Kidney (tissue), 14 donors: Measurements from ENCODE around the gene ACOT12. TPM values are rescaled to one million over a fixed set of nuclear protein-coding genes. Genes with fewer than 3 reads are reported as not detected.
"Not testable (repeated sequence)": the region's sequence is repeated elsewhere in the genome, so short reads cannot be mapped to it uniquely, and the experiment has no call there.

Experiments
- DNase-seq, 5 donors: peaks; one replicate each; pipeline ENCODE4 v3.0.0-alpha.2; 2013 to 2020
- FAIRE-seq: peaks from 2 replicates; lab custom pipeline; 2012; peaks lifted over from hg19 to GRCh38; lab: Jason Lieb, UNC
- H3K27ac ChIP-seq, 2 donors: one replicate each; pipeline ENCODE4 v1.7.0; 2013; ENCODE audit warnings: low read depth in 2 of 2, low read length in 2 of 2, inconsistent platforms in 1 of 2
- H3K27me3 ChIP-seq: one replicate; pipeline ENCODE4 v1.7.1; 2013; ENCODE audit warnings: low read length, inconsistent platforms; ENCODE audit not compliant: control insufficient read depth, insufficient read depth
- H3K36me3 ChIP-seq, 3 donors: one replicate each; pipeline versions ENCODE4 v1.7.0 to v1.7.1; 2013; ENCODE audit warnings: low read length in 3 of 3, control low read depth in 1 of 3, inconsistent platforms in 1 of 3; ENCODE audit not compliant: insufficient read depth in 3 of 3, control insufficient read depth in 2 of 3
- H3K4me1 ChIP-seq, 3 donors: one replicate each; pipeline versions ENCODE4 v1.7.0 to v1.7.1; 2013; ENCODE audit warnings: low read length in 3 of 3, inconsistent platforms in 1 of 3, low read depth in 1 of 3; ENCODE audit not compliant: control insufficient read depth in 2 of 3, insufficient read depth in 2 of 3
- H3K4me3 ChIP-seq, 3 donors: one replicate each; pipeline versions ENCODE4 v1.7.0 to v1.8.1; 2013; ENCODE audit warnings: low read length in 3 of 3, control low read depth in 1 of 3, inconsistent platforms in 1 of 3
- H3K9ac ChIP-seq, 3 donors: one replicate each; pipeline versions ENCODE4 v1.7.0 to v1.7.1; 2013; ENCODE audit warnings: low read length in 3 of 3, control low read depth in 1 of 3, inconsistent platforms in 1 of 3
- H3K9me3 ChIP-seq, 3 donors: one replicate each; pipeline versions ENCODE4 v1.7.0 to v1.7.1; 2013; ENCODE audit warnings: low read length in 3 of 3, control low read depth in 1 of 3, inconsistent platforms in 1 of 3; ENCODE audit not compliant: control insufficient read depth in 2 of 3, insufficient read depth in 1 of 3
- intact Hi-C: fragments of 100-400 bp; cut with DNase I; formaldehyde crosslinking; loops from one replicate; pipeline ENCODE4 v1.11.1; 2022
- polyA plus RNA-seq: library from polyadenylated mRNA; stranded (reverse); fragments of 350-450 nt; fragmentation: Illumina TruSeq; extraction: RNeasy Lipid Tissue Mini Kit (QIAGEN cat#74804); gene quantifications from one replicate; pipeline ENCODE4 v1.2.3, GENCODE V29; 2014; ENCODE audit warnings: low read depth, low replicate concordance; ENCODE audit not compliant: insufficient read depth
- total RNA-seq: library from RNA; stranded (reverse); fragmentation: NEBNext Ultra II Directional; extraction: Animal tissue kit (Norgen Biotek cat#: 25700); gene quantifications from one replicate; pipeline ENCODE4 v1.2.1, GENCODE V29; 2021
- TF ChIP-seq, protein P1 (sequence below): IDR thresholded peaks from 3 replicates; pipeline ENCODE4 v1.5.1; 2012; ENCODE audit warnings: mild to moderate bottlenecking, moderate library complexity, borderline replicate concordance; ENCODE audit not compliant: insufficient read depth; ENCODE audit errors: extremely low read depth
- donor health status: control.
- donor health status: control.
- donor health status: control.
- donor health status: control.
- donor health status: control.
- donor health status: DM: yes; HTN: yes; CAD: no.
- donor health status: Normal renal cell carcinoma (clear cell type).

The ACOT12 gene
- total and polyA plus RNA-seq, 2 donors from 2014 or later: 2.2 TPM; not detected in 1

DNA sequence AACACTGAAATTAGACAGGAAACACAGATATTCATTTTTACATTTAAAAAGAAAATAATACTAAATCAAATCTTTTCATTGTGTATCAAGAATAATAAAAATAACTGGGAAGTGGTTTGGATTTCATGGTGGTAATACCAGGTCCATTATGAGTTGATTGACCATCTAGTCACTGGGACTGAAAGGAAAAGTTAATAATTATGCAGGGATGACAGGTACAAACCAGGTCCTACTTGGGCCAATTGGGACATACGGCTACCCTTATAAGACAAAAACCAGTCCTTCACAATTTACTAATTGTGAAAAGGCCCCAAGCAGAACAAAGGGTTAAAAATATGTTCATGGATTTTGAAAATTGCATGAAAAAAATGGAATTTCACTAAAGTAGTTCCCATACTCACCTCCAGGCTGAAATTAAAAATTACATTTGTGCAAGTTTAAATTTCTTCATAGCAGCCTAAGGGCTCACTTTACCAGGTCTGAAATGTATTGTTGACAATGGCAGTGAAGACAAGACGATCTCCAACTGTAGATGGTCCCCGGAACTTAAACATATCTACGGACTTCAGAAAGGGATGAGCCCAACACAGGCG lies 48.4 kb downstream of the ACOT12 start:
- TF ChIP-seq, protein P1, sequence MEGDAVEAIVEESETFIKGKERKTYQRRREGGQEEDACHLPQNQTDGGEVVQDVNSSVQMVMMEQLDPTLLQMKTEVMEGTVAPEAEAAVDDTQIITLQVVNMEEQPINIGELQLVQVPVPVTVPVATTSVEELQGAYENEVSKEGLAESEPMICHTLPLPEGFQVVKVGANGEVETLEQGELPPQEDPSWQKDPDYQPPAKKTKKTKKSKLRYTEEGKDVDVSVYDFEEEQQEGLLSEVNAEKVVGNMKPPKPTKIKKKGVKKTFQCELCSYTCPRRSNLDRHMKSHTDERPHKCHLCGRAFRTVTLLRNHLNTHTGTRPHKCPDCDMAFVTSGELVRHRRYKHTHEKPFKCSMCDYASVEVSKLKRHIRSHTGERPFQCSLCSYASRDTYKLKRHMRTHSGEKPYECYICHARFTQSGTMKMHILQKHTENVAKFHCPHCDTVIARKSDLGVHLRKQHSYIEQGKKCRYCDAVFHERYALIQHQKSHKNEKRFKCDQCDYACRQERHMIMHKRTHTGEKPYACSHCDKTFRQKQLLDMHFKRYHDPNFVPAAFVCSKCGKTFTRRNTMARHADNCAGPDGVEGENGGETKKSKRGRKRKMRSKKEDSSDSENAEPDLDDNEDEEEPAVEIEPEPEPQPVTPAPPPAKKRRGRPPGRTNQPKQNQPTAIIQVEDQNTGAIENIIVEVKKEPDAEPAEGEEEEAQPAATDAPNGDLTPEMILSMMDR: no peak
- Histone ChIP-seq H3K4me3 (no peak overlapping the region), H3K9ac (no peak overlapping the region), H3K27ac (no peak overlapping the region), H3K27me3 (no peaks in the 10 kb centered on the region), H3K36me3 (no peaks in the 10 kb centered on the region), H3K4me1 (peaks cover 0 to 6% (median 0%) of the 10 kb centered on the region in 3 donors), H3K9me3 (no peaks in the 10 kb centered on the region)
- intact Hi-C loops: no loop called here
- FAIRE-seq: no peak
- no peak for DNase-seq

DNA sequence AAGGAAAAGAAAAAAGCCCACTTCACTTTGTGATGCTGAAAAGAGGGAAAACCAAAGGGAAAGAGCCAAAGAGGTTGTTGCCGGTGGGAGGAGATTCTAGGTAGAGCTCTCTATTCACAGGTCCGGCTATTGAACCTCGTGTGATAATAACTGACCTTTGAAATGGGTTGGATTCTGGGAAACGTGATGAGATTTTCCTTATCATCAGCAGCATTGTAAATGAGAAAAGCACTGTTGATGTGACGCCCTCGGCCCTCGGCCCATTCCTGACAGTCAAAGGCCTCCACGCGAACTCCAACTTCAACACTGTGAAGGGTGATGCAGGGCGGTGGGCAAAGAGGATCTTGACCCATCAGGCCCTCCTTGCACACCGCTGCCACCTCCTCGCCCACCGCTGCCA lies 49.2 kb downstream of the ACOT12 start:
- Histone ChIP-seq H3K27me3 (no peaks in the 10 kb centered on the region), H3K4me1 (peaks cover 0 to 6% (median 0%) of the 10 kb centered on the region in 3 donors), H3K4me3 (no peak overlapping the region), H3K27ac (no peak overlapping the region), H3K9me3 (no peaks in the 10 kb centered on the region), H3K9ac (no peak overlapping the region), H3K36me3 (no peaks in the 10 kb centered on the region)
- no peak for DNase-seq
- intact Hi-C loops: no loop called here
- TF ChIP-seq, protein P1: no peak
- no peak for FAIRE-seq

DNA sequence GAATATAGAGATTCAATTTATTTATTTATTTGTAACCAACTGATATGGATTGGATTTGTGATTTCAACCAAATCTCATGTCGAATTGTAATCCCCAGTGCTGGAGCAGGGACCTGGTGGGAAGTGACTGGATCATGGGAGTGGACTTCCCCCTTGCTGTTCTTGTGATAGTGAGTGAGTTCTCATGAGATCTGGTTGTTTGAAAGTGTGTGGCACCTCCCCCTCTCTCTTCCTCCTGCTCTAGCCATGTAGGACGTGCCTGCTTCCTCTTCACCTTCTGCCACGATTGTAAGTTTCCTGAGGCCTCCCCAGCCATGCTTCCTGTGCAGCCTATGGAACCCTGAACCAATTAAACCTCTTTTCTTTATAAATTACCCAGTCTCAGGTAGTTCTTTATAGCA lies 55.7 kb downstream of the ACOT12 start:
- DNase-seq, H3K9me3 ChIP-seq, H3K36me3 ChIP-seq, H3K9ac ChIP-seq, intact Hi-C loops, H3K27ac ChIP-seq, H3K27me3 ChIP-seq, H3K4me1 ChIP-seq, H3K4me3 ChIP-seq, FAIRE-seq: not testable (repeated sequence)

DNA sequence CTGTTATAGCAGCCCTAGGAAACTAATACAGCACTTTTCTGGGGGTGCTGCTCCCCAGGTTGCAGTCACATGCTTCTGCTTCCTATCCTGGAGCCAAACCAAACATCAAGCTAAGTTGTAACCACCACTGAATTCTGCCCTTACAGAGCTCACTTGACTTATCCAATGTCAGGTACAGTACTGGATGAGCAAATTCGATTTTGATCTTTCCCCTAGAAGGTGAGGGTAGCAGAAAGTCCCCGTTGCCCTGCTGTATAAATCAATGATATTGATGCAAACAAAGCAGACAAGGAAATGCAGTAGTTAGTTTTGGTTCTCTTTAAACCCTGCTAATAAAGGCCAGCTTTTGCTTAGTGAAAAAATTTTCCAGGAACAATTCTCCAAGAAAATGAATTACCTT lies 56.1 kb downstream of the ACOT12 start:
- intact Hi-C loops: no loop called here
- FAIRE-seq (no peak), DNase-seq (no peak)
- Histone ChIP-seq H3K4me3 (no peak overlapping the region), H3K9me3 (no peaks in the 10 kb centered on the region), H3K36me3 (no peaks in the 10 kb centered on the region), H3K27ac (no peak overlapping the region), H3K9ac (no peak overlapping the region), H3K27me3 (no peaks in the 10 kb centered on the region), H3K4me1 (peaks cover 0 to 6% (median 0%) of the 10 kb centered on the region in 3 donors)
- TF ChIP-seq, protein P1: no peak
